HL-60/S4 treated with retinoic acid at 250 ng/mL for 4 days and 3 days (cell line): ENCODE results near the gene BIRC5.
"Not testable (repeated sequence)": the region's sequence is repeated elsewhere in the genome, so short reads cannot be mapped to it uniquely, and the experiment has no call there.

Source experiments
- in situ Hi-C: fragments of 300-500 bp; cut with MboI; formaldehyde crosslinking; loops from 2 replicates; pipeline ENCODE4 v1.7.0; 2022; ENCODE audit warnings: low sequenced_read_pairs

The BIRC5 gene

DNA sequence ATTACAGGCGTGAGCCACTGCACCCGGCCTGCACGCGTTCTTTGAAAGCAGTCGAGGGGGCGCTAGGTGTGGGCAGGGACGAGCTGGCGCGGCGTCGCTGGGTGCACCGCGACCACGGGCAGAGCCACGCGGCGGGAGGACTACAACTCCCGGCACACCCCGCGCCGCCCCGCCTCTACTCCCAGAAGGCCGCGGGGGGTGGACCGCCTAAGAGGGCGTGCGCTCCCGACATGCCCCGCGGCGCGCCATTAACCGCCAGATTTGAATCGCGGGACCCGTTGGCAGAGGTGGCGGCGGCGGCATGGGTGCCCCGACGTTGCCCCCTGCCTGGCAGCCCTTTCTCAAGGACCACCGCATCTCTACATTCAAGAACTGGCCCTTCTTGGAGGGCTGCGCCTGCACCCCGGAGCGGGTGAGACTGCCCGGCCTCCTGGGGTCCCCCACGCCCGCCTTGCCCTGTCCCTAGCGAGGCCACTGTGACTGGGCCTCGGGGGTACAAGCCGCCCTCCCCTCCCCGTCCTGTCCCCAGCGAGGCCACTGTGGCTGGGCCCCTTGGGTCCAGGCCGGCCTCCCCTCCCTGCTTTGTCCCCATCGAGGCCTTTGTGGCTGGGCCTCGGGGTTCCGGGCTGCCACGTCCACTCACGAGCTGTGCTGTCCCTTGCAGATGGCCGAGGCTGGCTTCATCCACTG lies at the start of gene BIRC5:
Gene BIRC5, plus strand, starts transcription at position 238 of the 690 bp plus-strand sequence. Its CDS starts 64 bp downstream, at position 302.
- in situ Hi-C loops, result no loop called here

DNA sequence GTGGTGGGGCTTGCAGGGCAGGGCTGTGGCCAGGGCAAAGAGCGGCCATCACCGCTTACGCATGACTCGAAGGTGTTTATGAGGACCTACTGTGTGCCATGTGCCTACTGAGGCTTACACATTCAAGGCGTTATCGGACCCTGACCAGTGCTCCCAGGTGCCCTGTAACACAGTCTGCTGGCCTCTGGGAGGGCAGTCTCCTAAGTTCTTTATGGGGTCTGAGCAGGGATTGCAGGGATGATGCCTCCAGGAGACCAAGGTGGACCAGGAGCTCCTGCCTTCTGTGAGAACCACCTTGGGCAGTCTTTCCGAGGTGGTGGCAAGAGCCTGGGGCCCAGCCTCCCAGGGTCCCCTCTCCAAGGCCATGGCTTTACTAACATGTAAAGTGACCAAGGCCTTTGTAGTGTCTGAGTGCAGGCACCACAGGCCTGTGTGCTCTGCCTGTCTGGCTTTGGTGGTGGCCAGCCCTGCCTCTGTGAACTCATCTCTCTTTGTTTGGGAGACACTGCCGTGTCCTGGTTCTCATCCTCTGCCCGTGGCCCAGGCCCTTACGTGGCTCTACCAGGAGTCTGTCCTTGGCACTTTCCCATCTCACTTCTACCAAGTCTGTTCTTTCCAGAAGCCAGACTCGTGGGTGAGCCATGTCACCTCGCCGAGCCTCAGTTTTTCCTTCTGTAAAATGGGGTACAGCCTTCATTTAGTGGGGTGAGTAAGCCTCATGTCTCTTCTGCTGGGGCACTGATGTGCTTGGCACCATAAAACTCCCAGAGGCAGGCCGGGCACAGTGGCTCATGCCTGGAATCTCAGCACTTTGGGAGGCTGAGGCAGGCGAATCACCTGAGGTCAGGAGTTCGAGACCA lies 49.1 kb upstream of the BIRC5 start:
- in situ Hi-C loops, result no loop called here

GRCh38 chr17:78166416-78166815 lies 47.6 kb upstream of the BIRC5 start:
- in situ Hi-C loops, result no loop called here

DNA sequence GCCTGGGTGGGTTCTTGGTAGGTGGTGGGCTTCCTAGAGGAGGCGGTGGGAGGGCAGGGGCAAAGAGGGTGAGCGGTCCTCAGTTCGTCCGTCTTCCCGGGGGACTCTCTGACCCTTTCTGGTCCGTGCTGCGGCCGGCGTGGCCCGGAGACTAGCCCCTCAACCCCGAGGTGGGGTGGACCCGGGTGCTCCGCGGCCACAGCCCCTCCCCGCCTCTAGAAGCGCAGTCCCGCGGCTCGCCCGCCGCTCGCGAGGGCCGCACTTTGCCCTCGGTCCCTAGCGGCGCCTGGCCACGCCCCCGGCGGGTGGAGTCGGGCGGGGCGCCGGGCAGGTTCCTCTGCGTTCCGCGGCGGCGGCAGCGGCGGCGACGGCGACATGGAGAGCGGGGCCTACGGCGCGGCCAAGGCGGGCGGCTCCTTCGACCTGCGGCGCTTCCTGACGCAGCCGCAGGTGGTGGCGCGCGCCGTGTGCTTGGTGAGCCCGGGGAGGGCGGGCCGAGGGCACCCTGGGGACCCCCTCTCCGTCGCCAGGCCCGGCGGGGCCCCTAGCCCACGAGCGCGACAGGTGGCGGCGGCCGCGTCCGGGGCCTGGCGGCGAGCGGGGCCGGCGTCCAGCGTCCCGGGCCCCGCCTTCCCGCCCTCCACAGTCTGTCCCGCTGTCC lies 45.7 kb upstream of the BIRC5 start, which contains the start of gene SYNGR2:
Gene SYNGR2, plus strand, starts transcription at position 340 of the 661 bp plus-strand sequence. Its CDS starts 36 bp downstream, at position 376.
- in situ Hi-C loops, result no loop called here

GRCh38 chr17:78168903-78169793 lies 44.9 kb upstream of the BIRC5 start:
- in situ Hi-C loops, result no loop called here

DNA sequence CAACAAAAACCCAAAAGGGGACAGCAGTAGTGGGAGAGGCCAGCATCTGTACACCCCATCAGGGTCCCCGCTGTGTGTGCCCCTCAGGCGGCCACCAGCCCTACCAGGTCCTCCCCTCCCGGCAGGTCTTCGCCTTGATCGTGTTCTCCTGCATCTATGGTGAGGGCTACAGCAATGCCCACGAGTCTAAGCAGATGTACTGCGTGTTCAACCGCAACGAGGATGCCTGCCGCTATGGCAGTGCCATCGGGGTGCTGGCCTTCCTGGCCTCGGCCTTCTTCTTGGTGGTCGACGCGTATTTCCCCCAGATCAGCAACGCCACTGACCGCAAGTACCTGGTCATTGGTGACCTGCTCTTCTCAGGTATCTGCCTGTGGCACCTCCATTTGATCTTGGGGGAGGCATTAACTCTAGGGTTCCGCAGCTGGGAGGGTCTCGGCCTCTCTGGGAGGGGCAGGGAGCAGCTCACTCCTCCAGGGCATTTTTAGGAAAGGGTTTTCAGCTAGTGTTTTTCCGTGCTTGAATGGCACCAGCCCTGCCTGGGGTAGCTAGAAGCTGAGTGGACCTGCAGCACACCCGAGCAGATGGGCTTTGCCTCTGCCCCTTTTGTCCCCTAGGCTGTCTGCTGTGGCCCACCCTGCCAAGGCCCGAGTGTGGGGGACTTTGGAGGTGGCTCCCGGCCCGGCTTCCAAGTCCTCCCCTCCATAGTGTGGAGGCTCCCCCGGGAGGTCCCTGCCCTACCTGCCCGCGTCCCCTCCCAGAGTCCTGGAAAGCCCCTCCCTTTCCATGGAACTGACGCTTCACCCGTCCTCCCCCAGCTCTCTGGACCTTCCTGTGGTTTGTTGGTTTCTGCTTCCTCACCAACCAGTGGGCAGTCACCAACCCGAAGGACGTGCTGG lies 43.1 kb upstream of the BIRC5 start:
- in situ Hi-C loops, result no loop called here

GRCh38 chr17:78171591-78172248 lies 42.3 kb upstream of the BIRC5 start:
- in situ Hi-C loops, result not testable (repeated sequence)

DNA sequence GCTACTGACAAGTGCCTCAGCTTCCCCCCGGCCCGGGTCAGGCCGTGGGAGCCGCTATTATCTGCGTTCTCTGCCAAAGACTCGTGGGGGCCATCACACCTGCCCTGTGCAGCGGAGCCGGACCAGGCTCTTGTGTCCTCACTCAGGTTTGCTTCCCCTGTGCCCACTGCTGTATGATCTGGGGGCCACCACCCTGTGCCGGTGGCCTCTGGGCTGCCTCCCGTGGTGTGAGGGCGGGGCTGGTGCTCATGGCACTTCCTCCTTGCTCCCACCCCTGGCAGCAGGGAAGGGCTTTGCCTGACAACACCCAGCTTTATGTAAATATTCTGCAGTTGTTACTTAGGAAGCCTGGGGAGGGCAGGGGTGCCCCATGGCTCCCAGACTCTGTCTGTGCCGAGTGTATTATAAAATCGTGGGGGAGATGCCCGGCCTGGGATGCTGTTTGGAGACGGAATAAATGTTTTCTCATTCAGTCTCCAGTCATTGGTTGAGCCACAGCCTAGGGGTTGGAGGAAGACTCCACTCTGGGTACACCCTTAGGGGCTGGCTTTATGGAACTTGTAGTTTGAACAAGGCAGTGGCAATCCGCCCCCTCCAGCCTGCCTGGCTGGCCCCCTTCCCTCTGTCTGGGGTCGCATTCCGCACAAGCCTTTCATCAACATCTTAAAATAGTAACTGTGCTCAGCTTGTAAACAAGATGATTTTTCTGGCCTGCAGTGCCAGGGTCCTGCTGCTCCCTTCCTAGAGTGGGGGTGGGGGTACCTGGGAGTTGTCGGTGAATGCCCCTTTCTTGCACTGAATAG lies 41.6 kb upstream of the BIRC5 start:
- in situ Hi-C loops, result no loop called here

DNA sequence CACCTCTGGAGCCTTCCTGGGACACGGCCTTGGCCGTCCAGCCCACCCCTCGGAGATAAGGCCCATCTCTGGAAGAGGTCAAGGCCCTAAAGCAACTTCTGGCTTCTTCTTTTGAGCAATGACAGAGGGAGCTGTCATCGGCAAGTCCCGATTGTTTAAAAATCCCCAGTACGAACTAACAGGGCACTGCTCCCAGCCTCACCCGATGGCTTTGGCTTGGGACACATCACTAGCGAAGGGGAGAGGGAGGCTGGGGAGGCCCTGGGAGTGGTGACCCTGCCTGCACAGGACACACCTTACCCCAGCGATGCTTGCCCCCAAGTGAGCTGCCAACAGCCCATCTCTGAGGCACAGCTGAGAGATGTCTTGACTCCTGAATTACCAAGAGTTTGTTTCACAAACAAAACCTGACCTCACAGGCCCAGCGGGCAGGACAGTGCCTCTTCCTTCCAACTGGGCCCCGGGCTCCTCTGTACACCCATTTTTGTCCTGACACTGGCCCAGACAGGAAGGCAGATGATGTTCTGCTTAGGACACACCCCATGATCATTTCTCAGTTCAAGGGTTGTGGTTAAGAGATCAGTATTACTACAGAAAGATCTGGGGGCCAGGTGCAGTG lies 40.8 kb upstream of the BIRC5 start:
- in situ Hi-C loops, result no loop called here

DNA sequence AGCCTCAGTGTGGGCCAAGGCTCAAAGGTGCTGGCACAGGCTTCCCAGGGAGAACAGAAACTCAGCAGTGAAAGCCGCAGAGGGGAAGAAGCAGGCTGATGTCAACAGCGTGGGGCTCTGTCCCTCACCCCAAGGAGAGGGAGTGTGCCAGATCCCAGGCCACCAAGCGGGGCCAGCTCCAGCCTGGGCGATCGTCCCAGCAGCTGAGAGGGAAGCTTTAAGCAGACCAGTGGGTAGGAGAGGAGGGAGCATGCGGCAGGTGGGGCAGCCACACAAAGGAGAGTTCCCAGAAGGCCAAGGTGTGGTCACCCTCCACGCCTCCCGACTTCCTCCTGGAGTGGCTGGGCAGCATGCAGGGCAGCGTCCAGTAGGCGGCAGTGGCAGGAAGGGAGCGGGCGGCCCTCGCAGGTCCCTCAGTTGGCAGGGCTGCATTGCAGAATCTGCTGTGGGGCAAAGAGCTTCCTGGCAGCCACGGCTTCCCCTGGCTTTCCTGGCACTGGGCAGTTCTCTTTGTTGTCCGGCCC lies 39.6 kb upstream of the BIRC5 start:
- in situ Hi-C loops, result no loop called here

DNA sequence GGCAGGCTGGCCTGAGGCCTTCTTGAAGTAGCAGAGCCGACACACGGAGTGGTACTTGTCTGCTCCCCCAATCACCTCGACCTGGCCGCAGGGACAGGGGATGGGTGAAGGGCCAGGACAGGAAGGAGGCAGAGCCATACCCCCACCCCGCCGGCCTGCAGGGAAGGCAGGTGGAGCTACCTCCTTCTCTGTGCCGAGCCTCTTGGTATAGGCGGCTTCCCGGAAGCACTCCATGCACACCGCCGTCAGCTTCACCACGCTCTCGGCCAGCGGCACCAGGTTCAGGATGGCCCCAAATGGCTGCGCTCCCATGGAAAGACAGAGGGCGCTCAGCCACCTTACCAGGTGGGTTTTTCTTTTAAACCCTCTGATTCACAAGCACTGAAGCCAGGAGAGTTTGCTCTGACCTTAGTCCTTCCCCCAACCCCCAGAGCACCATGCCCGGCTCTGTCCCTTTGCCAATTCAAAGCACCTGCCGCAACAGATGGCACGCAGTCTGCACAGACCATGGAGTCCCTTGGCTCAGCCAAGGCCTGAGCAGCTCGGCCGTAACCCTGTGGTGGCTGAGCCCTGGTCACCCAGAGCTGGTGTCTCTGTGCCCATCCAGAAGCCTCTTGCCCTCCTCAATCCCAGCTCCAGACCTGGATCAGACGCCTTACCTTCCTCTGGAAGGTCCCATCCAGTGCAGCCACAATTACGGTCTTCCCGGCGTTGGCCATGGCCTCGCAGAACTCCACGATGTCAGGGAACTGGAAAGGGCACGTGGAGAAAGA lies 39.0 kb upstream of the BIRC5 start:
- in situ Hi-C loops, result no loop called here

- in situ Hi-C loops, result no loop called here
These were observed 38.4 kb upstream of the BIRC5 start for GRCh38 chr17:78175643-78175981.

GRCh38 chr17:78176548-78177025 lies 37.5 kb upstream of the BIRC5 start:
- in situ Hi-C loops, result no loop called here

DNA sequence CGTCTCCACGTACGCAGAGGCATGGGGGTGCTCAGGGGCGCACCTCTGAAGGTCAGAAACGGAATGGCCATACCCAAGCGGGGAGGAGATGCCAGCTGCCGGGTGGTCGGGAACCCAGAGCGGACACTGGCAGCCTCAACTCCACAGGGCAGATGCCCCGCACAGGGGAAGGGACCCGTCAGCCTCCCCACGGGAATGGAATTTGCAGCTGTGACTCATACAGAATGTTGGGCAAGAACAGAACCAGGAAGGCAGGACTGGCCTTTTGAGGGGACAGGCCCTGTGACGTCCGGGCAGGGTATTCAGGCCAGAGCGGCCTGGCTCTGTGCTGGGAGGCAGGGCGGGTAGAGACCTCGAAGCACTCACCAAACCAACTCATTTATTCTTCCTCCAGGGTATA lies 34.7 kb upstream of the BIRC5 start:
- in situ Hi-C loops, result no loop called here

DNA sequence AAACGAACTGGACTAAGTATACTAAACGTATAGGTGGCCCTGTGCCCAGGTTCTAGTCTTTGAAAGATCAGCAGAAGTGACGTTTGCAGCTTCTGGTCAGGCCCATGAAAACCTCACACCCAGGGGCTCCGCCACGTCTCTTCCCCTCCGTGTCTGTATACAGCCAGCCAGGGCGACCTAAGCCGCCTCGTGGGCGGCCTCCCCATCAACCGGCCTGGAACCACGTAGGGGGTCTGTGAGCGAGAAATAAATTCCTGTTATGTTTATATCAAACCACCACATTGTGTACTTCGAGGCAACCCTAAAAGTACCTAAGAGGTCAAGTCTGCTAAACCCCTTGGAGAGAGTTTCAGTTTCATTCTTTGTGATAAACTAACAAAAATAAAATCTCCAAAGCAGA lies 34.0 kb upstream of the BIRC5 start:
- in situ Hi-C loops, result no loop called here

GRCh38 chr17:78180508-78180907 lies 33.5 kb upstream of the BIRC5 start:
- in situ Hi-C loops, result no loop called here

GRCh38 chr17:78182504-78182903 lies 31.5 kb upstream of the BIRC5 start:
- in situ Hi-C loops, result no loop called here
